Upper lobe of right lung (tissue), 1 donor: Measurements from ENCODE around the gene SLC35B3. TPM values are rescaled to one million over a fixed set of nuclear protein-coding genes. Genes with fewer than 3 reads are reported as not detected.
"Not testable (repeated sequence)": the region's sequence is repeated elsewhere in the genome, so short reads cannot be mapped to it uniquely, and the experiment has no call there.

Experiments used
- ATAC-seq: fragments of 200-7000 bp; cut with Tn5 transposase; one replicate; pipeline ENCODE4 v1.9.1; 2020; ENCODE audit warnings: mild to moderate bottlenecking, moderate library complexity
- DNase-seq: peaks from one replicate; pipeline ENCODE4 v3.0.0-alpha.2; 2020
- H3K27ac ChIP-seq: fragments of 200-600 bp; one replicate; pipeline ENCODE4 v1.8.0; 2022
- H3K27me3 ChIP-seq: fragments of 200-600 bp; one replicate; pipeline ENCODE4 v1.8.0; 2022; ENCODE audit warnings: mild to moderate bottlenecking
- H3K36me3 ChIP-seq: fragments of 200-600 bp; one replicate; pipeline ENCODE4 v1.8.0; 2022
- H3K4me1 ChIP-seq: fragments of 200-600 bp; one replicate; pipeline ENCODE4 v1.8.0; 2022
- H3K4me3 ChIP-seq: fragments of 200-600 bp; one replicate; pipeline ENCODE4 v1.8.0; 2022; ENCODE audit warnings: mild to moderate bottlenecking
- H3K9me3 ChIP-seq: fragments of 200-600 bp; one replicate; pipeline ENCODE4 v1.8.0; 2022
- intact Hi-C: fragments of 100-400 bp; cut with DNase I; formaldehyde crosslinking; loops from one replicate; pipeline ENCODE4 v1.11.0; 2022
- total RNA-seq: library from RNA; stranded (reverse); fragmentation: NEBNext Ultra II Directional; extraction: Animal tissue kit (Norgen Biotek cat#: 25700); gene quantifications from one replicate; pipeline ENCODE4 v1.2.1, GENCODE V29; 2021
- TF ChIP-seq, protein P1 (sequence below): fragments of 200-600 bp; IDR thresholded peaks from one replicate; pipeline ENCODE4 v1.8.0; 2022; ENCODE audit warnings: antibody characterized with exemption
- donor health status: DM: no; HTN: yes; CAD: no; lungs with severe emphysema.

The SLC35B3 gene
- total RNA-seq, 1 donor from 2014 or later: 16.9 TPM

DNA sequence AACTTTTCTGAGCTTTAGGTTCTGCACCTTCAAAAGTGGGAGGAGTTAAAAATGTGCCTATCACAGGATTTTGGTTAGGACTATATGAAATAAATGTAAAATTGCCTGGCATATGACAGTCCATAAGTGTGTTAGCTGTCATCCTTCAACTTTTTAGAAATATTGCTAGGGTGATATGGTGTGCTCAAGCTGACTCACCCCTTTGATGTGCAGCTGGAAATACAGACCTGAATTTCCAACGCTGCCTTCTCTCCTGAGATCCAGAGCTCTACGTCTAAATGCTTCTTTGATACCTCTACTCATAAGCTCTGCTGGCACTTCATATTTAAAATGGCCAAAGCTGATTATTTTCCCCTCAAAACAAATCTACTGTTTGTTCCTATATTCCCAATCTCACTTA lies 2.7 kb downstream of the SLC35B3 start:
- peaks cover 22% of the 10 kb centered on the region for H3K4me1 ChIP-seq
- no peaks in the 10 kb centered on the region for H3K27me3 ChIP-seq
- intact Hi-C loops: no loop called here
- H3K4me3 ChIP-seq: peak overlapping the region; percentile 93
- ATAC-seq: no peak
- peaks cover 3% of the 10 kb centered on the region for H3K36me3 ChIP-seq
- TF ChIP-seq, protein P1, sequence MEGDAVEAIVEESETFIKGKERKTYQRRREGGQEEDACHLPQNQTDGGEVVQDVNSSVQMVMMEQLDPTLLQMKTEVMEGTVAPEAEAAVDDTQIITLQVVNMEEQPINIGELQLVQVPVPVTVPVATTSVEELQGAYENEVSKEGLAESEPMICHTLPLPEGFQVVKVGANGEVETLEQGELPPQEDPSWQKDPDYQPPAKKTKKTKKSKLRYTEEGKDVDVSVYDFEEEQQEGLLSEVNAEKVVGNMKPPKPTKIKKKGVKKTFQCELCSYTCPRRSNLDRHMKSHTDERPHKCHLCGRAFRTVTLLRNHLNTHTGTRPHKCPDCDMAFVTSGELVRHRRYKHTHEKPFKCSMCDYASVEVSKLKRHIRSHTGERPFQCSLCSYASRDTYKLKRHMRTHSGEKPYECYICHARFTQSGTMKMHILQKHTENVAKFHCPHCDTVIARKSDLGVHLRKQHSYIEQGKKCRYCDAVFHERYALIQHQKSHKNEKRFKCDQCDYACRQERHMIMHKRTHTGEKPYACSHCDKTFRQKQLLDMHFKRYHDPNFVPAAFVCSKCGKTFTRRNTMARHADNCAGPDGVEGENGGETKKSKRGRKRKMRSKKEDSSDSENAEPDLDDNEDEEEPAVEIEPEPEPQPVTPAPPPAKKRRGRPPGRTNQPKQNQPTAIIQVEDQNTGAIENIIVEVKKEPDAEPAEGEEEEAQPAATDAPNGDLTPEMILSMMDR: no peak
- H3K9me3 ChIP-seq: no peaks in the 10 kb centered on the region
- DNase-seq: no peak
- H3K27ac ChIP-seq: no peak overlapping the region

DNA sequence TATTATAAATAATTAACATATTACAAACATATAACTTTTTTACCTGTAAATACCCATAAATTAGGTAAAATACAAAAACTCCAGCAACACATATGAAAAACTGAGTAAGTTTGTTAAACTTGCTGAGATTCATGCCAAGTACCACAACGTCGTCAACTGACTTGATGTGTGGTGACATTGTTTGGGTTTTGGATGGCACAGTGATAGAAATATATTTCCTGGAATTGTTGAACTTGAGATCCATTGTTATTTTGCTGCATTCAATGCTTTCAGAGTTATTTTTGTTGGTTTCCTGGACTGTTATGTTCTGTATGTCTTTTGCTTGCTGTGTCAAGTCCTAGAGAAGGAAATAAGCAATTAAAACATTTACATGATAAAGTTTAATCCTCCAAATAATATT lies 5.5 kb downstream of the SLC35B3 start:
- Histone ChIP-seq H3K27ac (no peak overlapping the region), H3K27me3 (no peaks in the 10 kb centered on the region), H3K36me3 (peaks cover 31% of the 10 kb centered on the region), H3K4me3 (no peak overlapping the region), H3K4me1 (peaks cover 18% of the 10 kb centered on the region), H3K9me3 (no peaks in the 10 kb centered on the region)
- TF ChIP-seq, protein P1: no peak
- intact Hi-C loops: no loop called here
- no peak for DNase-seq
- ATAC-seq: no peak

DNA sequence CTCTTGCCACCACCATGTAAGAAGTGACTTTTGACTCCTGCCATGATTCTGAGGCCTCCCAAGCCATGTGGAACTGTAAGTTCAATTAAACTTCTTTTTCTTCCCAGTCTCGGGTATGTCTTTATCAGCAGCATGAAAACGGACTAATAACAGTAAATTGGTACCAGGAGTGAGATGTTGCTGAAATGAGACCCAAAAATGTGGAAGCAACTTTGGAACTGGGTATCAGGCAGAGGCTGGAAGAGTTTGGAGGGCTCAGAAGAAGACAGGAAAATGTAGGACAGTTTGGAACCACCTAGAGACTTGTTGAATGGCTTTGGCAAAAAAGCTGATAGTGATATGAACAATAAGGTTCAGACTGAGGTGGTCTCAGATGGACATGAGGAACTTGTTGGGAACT lies 8.8 kb downstream of the SLC35B3 start:
- H3K4me3 ChIP-seq, H3K9me3 ChIP-seq, DNase-seq, H3K27ac ChIP-seq, ATAC-seq, H3K4me1 ChIP-seq, H3K27me3 ChIP-seq, intact Hi-C loops: not testable (repeated sequence)
- peaks cover 36% of the 10 kb centered on the region for H3K36me3 ChIP-seq

DNA sequence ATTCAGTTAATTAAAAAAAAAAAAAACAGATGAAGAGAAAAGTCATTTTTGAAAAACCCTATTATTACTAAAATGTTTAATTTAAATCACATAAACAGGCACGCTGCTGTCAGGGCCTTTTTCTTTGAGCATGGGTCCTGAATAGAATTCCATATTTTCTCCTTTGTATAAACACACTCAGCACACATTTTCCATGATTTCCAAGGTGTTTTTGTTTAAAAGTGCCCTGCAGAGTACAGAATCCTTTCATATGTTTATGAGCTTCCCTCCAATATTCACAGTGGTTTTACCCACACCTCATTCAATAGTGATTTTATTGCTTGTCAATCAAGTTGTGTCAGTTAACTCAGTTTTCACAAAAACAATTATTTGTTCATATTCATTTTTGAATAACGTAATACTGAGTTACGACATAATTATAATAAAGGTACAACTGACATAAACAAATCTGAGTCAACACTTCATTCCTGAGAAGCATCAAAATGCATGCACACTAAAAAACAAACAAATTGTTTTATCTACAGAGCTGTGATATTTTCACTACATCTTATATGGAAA lies 15.2 kb downstream of the SLC35B3 start:
- no peak overlapping the region for H3K4me3 ChIP-seq
- no peaks in the 10 kb centered on the region for H3K4me1 ChIP-seq
- intact Hi-C loops: no loop called here
- H3K27ac ChIP-seq: no peak overlapping the region
- no peaks in the 10 kb centered on the region for H3K27me3 ChIP-seq
- peaks cover 46% of the 10 kb centered on the region for H3K36me3 ChIP-seq
- DNase-seq: no peak
- no peak for ATAC-seq
- H3K9me3 ChIP-seq: no peaks in the 10 kb centered on the region
- TF ChIP-seq, protein P1: no peak

DNA sequence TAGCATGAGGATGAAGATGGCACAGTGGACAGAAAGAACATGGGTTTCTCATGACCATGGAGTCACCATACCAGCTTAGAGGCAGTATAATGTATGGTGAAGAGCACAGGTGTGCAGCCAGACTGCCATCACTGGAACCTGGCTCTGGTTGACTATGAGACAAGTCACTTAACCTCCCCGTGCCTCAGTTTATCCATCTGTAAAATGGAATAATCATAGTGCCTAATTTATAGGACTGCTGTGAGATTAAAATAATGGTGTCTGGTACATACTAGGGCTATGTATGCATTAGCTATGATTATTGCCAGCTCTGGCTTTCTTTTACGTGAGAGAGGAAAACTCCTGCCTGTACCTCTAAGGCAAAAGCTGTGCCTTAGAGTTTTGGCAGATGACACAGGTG lies 19.4 kb downstream of the SLC35B3 start:
- no peak overlapping the region for H3K27ac ChIP-seq
- no peaks in the 10 kb centered on the region for H3K27me3 ChIP-seq
- H3K9me3 ChIP-seq: no peaks in the 10 kb centered on the region
- no peak overlapping the region for H3K4me3 ChIP-seq
- ATAC-seq: no peak
- intact Hi-C loops: no loop called here
- DNase-seq: no peak
- peaks cover 78% of the 10 kb centered on the region for H3K36me3 ChIP-seq
- H3K4me1 ChIP-seq: no peaks in the 10 kb centered on the region
- TF ChIP-seq, protein P1: no peak

DNA sequence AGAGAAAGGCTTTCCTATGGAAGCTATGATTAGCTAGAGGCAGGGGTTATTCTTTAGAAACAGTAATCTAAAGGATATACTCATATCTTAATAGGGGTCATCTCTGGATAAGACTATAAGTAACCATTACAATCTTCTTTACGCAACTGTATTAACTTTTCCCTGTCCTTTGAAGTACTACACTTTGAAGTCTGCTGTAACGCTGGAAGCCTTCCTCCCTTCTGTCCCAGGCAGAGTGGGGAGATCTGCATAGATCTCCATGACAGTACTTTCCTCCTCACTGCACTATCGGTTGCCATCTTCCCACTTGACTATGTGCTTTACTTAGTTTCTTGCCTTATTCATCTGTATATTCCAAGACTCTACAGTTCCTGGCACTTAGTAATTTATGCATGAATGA lies 20.1 kb downstream of the SLC35B3 start:
- no peak overlapping the region for H3K4me3 ChIP-seq
- H3K4me1 ChIP-seq: no peaks in the 10 kb centered on the region
- peaks cover 82% of the 10 kb centered on the region for H3K36me3 ChIP-seq
- intact Hi-C loops: no loop called here
- ATAC-seq (no peak), DNase-seq (no peak)
- no peaks in the 10 kb centered on the region for H3K9me3 ChIP-seq
- no peak overlapping the region for H3K27ac ChIP-seq
- TF ChIP-seq, protein P1: no peak
- H3K27me3 ChIP-seq: no peaks in the 10 kb centered on the region
